ENCODE measurements around the gene FIBCD1. TPM values are rescaled to one million over a fixed set of nuclear protein-coding genes. Genes with fewer than 3 reads are reported as not detected.

FIBCD1 gene
- total and polyA plus RNA-seq, 7 donors, result 0.01 TPM; not detected in 6

GRCh38 chr9:130952065-130952762 is 13.2 kb upstream of the FIBCD1 start:
- Histone ChIP-seq H3K27me3 (ENCODE audit: insufficient read depth in 3 of 3, low read length in 2 of 3) (peaks cover 0 to 51% (median 3%) of the 10 kb centered on the region in 3 donors), H3K9me3 (no peaks in the 10 kb centered on the region), H3K4me3 (no peak overlapping the region), H3K4me1 (no peaks in the 10 kb centered on the region), H3K36me3 (ENCODE audit: insufficient read depth in 1 of 2, low read depth in 1 of 2) (no peaks in the 10 kb centered on the region), H3K27ac (no peak overlapping the region)
- TF ChIP-seq CTCF (IDR thresholded peaks at IDR 0.05), result no peak
- intact Hi-C loops (cut with DNase I), result no loop called here
- DNase-seq (no peak), ATAC-seq (no peak)
- 52 to 80% (median 66%) methylated on average over 6 of the region's 6 CpGs for WGBS, 3 donors

- TF ChIP-seq CTCF (IDR thresholded peaks at IDR 0.05), result no peak
- intact Hi-C loops (cut with DNase I), result no loop called here
- no peaks in the 10 kb centered on the region for H3K9me3 ChIP-seq
- WGBS, 3 donors, result 68 to 71% (median 70%) methylated on average over 1 of the region's 1 CpG
- DNase-seq, result no peak
- no peak overlapping the region for H3K27ac ChIP-seq
- H3K27me3 ChIP-seq (ENCODE audit: insufficient read depth in 3 of 3, low read length in 2 of 3), result peaks cover 0 to 50% (median 3%) of the 10 kb centered on the region in 3 donors
- H3K36me3 ChIP-seq (ENCODE audit: insufficient read depth in 1 of 2, low read depth in 1 of 2), result no peaks in the 10 kb centered on the region
- ATAC-seq, result no peak
- no peak overlapping the region for H3K4me3 ChIP-seq
- no peaks in the 10 kb centered on the region for H3K4me1 ChIP-seq
Measured at GRCh38 chr9:130950039-130950311, 10.9 kb upstream of the FIBCD1 start.

- no peak overlapping the region for H3K27ac ChIP-seq
- WGBS, 3 donors, result 65 to 73% (median 66%) methylated on average over 8 of the region's 8 CpGs
- no peaks in the 10 kb centered on the region for H3K9me3 ChIP-seq
- intact Hi-C loops (cut with DNase I), result loop anchor here in 1 of 2 donors (10.0 kb wide), 1 partner anchor 185 kb away; no protein-coding TSS in a partner anchor
- peaks cover 0 to 50% (median 3%) of the 10 kb centered on the region in 3 donors for H3K27me3 ChIP-seq (ENCODE audit: insufficient read depth in 3 of 3, low read length in 2 of 3)
- no peak for ATAC-seq
- TF ChIP-seq CTCF (IDR thresholded peaks at IDR 0.05), result no peak
- no peak overlapping the region for H3K4me3 ChIP-seq
- H3K4me1 ChIP-seq, result no peaks in the 10 kb centered on the region
- DNase-seq, result no peak
- no peaks in the 10 kb centered on the region for H3K36me3 ChIP-seq (ENCODE audit: insufficient read depth in 1 of 2, low read depth in 1 of 2)
Measured at GRCh38 chr9:130949188-130950038, 10.4 kb upstream of the FIBCD1 start.

GRCh38 chr9:130948266-130948665 is 9.2 kb upstream of the FIBCD1 start:
- peaks cover 0 to 50% (median 6%) of the 10 kb centered on the region in 3 donors for H3K27me3 ChIP-seq (ENCODE audit: insufficient read depth in 3 of 3, low read length in 2 of 3)
- no peak for TF ChIP-seq CTCF (IDR thresholded peaks at IDR 0.05)
- 62 to 75% (median 67%) methylated on average over 8 of the region's 8 CpGs for WGBS, 3 donors
- H3K4me3 ChIP-seq, result no peak overlapping the region
- DNase-seq (no peak), ATAC-seq (no peak)
- H3K27ac ChIP-seq, result no peak overlapping the region
- intact Hi-C loops (cut with DNase I), result loop anchor here in 1 of 2 donors (10.0 kb wide), 1 partner anchor 183 kb away; no protein-coding TSS in a partner anchor
- H3K4me1 ChIP-seq, result no peaks in the 10 kb centered on the region
- no peaks in the 10 kb centered on the region for H3K36me3 ChIP-seq (ENCODE audit: insufficient read depth in 1 of 2, low read depth in 1 of 2)
- H3K9me3 ChIP-seq, result no peaks in the 10 kb centered on the region
